Immature natural killer cell (primary cell): ENCODE results near the gene PACRG. TPM values are rescaled to one million over a fixed set of nuclear protein-coding genes. Genes with fewer than 3 reads are reported as not detected.
"Not testable (repeated sequence)": the region's sequence is repeated elsewhere in the genome, so short reads cannot be mapped to it uniquely, and the experiment has no call there.

Experiments used
- DNase-seq, 3 donors: peaks; one replicate each; pipeline ENCODE4 v3.0.0; 2022; ENCODE audit warnings: mixed read lengths in 1 of 3
- H3K27ac Mint-ChIP-seq, 6 donors: one replicate each; pipeline ENCODE4 v1.8.0; 2020; ENCODE audit warnings: mixed read lengths in 6 of 6, mild to moderate bottlenecking in 5 of 6, inconsistent platforms in 4 of 6, moderate library complexity in 3 of 6
- H3K27me3 Mint-ChIP-seq, 3 donors: one replicate each; pipeline ENCODE4 v1.8.0; 2020 to 2021; ENCODE audit warnings: low read depth in 3 of 3, mild to moderate bottlenecking in 3 of 3, mixed read lengths in 3 of 3, moderate library complexity in 3 of 3, inconsistent platforms in 1 of 3
- H3K36me3 Mint-ChIP-seq, 3 donors: one replicate each; pipeline ENCODE4 v1.8.0; 2020; ENCODE audit warnings: mixed read lengths in 3 of 3, inconsistent platforms in 2 of 3, mild to moderate bottlenecking in 2 of 3
- H3K4me1 Mint-ChIP-seq, 2 donors: one replicate each; pipeline ENCODE4 v1.8.0; 2020; ENCODE audit warnings: inconsistent platforms in 2 of 2, mild to moderate bottlenecking in 2 of 2, mixed read lengths in 2 of 2, moderate library complexity in 1 of 2
- H3K4me3 Mint-ChIP-seq, 5 donors: one replicate each; pipeline ENCODE4 v1.8.0; 2020; ENCODE audit warnings: mild to moderate bottlenecking in 5 of 5, mixed read lengths in 5 of 5, inconsistent platforms in 3 of 5, moderate library complexity in 3 of 5
- H3K9me3 Mint-ChIP-seq, 6 donors: one replicate each; pipeline ENCODE4 v1.8.0; 2020; ENCODE audit warnings: mild to moderate bottlenecking in 6 of 6, mixed read lengths in 6 of 6, inconsistent platforms in 4 of 6, moderate library complexity in 3 of 6
- polyA plus RNA-seq, 3 donors: library from polyadenylated mRNA; unstranded; fragments of 300-500 nt; fragmentation: Illumina TruSeq; gene quantifications; one replicate each; pipeline ENCODE4 v1.2.3, GENCODE V29; 2021

Gene PACRG
- polyA plus RNA-seq, 3 donors from 2014 or later, result not detected

DNA sequence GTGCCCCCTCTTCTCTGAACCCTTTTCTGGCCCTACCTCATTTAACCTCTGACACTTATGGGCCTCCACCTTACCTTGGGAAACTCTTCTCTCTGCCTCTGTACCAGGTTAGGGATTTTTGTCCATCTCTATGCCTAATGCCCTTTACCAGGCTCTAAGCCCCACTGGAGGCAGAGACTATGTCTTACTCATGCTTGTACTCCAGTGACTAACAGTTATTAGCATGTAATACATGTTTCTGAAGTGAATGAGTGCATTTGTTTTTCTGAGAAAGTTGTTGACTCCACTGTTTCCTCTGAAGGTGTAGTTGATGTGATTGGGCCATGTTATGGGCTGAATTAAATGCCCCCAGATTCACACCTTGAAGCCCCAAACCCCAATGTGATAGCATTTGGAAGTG is 234.3 kb downstream of the PACRG start:
- Mint-ChIP-seq H3K4me1 (no peaks in the 10 kb centered on the region), H3K36me3 (no peaks in the 10 kb centered on the region), H3K9me3 (peaks cover 0 to 33% (median 12%) of the 10 kb centered on the region in 6 donors), H3K4me3 (no peak overlapping the region), H3K27ac (no peak overlapping the region), H3K27me3 (peaks cover 0 to 2% (median 1%) of the 10 kb centered on the region in 3 donors)
- no peak for DNase-seq

DNA sequence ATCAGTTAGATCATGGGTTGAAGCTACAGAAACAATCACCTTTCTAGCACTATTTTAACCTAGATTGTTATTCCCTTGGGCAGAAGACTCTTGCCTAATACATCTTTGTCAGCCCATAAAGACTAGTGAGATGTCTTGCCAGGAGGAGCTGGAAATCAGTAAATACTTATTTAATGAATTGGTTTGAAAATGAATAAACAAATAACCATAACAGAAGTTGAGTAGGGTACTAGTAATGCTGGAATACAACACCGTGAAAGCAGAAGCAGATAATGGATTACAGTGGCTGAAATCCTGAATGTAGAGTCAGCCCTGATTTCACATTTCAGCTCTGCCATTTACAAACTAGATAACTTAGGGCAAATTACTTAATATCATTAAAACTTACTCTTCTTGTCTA is 236.1 kb downstream of the PACRG start:
- no peak overlapping the region for H3K4me3 Mint-ChIP-seq
- H3K9me3 Mint-ChIP-seq, result peaks cover 0 to 38% (median 10%) of the 10 kb centered on the region in 6 donors
- DNase-seq, result no peak
- no peaks in the 10 kb centered on the region for H3K4me1 Mint-ChIP-seq
- no peak overlapping the region for H3K27ac Mint-ChIP-seq
- peaks cover 0 to 2% (median 1%) of the 10 kb centered on the region in 3 donors for H3K27me3 Mint-ChIP-seq
- H3K36me3 Mint-ChIP-seq, result no peaks in the 10 kb centered on the region

DNA sequence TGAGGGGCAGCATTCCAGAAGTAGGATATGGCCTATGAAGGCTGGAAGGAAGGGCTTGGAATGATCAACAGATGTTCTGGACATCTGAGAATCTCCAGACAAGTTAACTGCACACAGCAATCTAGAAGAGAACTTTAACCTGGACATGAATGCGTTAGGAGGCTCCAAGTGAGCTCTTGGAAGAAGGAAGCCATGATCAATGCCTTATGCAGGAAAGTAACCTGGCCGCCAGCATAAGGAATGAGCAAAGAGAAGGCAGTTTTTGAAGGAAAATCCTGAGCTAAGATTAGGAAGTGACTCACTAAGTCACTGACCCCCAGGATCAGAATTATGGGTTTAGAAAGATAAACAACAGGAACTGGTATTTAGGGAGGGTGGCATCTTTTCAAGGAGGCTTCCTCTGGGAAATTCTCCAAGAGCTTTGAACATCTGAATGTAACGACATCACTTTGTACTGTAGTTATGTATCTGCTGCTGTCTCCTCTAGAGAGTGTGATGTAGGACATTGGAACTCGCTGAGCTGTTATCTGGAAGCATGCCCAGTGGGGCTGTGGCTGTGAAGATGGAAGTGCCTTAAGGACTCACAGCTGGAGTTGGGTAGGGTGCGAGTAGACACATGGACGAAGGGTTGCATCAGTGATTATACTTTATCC is 236.8 kb downstream of the PACRG start:
- DNase-seq, result no peak
- Mint-ChIP-seq H3K36me3 (no peaks in the 10 kb centered on the region), H3K9me3 (peaks cover 0 to 30% (median 8%) of the 10 kb centered on the region in 6 donors), H3K4me3 (no peak overlapping the region), H3K27ac (no peak overlapping the region), H3K4me1 (no peaks in the 10 kb centered on the region), H3K27me3 (peaks cover 0 to 2% (median 0%) of the 10 kb centered on the region in 3 donors)

DNA sequence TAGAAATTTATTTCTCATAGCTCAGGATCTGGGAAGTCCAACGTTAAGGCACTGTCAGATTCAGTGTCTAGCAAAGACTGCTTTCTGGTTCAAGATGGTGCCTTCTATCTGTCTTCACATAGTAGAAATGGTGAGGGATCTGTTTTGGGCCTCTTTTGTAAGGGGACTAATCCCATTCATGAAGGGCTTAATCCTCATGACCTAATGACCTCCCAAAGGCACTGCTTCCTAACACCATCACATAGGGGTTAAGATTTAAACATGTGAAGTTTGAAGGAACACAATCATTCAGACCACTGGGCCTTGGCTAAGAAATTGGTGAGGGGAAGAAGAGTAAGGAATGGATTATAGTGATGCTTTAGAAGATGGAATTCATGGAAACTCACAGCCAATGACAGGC is 237.6 kb downstream of the PACRG start:
- no peak overlapping the region for H3K27ac Mint-ChIP-seq
- H3K9me3 Mint-ChIP-seq, result peaks cover 0 to 30% (median 11%) of the 10 kb centered on the region in 6 donors
- no peaks in the 10 kb centered on the region for H3K4me1 Mint-ChIP-seq
- no peak for DNase-seq
- H3K36me3 Mint-ChIP-seq, result no peaks in the 10 kb centered on the region
- H3K4me3 Mint-ChIP-seq, result no peak overlapping the region
- peaks cover 0 to 2% (median 0%) of the 10 kb centered on the region in 3 donors for H3K27me3 Mint-ChIP-seq

DNA sequence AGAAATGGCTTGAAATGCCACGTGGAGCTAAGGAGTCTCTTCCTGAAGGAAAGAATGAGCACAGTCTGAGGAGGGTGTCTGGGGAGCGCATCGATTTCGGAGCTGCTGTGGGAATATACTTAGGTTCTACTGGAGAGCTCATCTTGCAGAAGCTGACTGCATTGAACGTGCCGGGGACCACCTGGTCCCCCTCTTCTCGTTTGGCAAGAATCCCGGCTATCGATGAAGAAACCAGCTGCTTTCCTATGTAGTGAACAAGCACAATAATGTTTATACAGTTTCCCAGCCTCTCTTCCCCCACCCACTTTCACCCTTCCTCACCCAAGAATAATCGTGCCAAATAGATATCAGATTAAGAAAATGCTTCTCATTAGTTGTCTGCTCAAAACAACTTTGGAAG is 242.5 kb downstream of the PACRG start:
- no peak overlapping the region for H3K27ac Mint-ChIP-seq
- H3K27me3 Mint-ChIP-seq, result peaks cover 0 to 4% (median 0%) of the 10 kb centered on the region in 3 donors
- H3K4me1 Mint-ChIP-seq, result no peaks in the 10 kb centered on the region
- peaks cover 0 to 35% (median 8%) of the 10 kb centered on the region in 6 donors for H3K9me3 Mint-ChIP-seq
- no peak for DNase-seq
- no peak overlapping the region for H3K4me3 Mint-ChIP-seq
- no peaks in the 10 kb centered on the region for H3K36me3 Mint-ChIP-seq

DNA sequence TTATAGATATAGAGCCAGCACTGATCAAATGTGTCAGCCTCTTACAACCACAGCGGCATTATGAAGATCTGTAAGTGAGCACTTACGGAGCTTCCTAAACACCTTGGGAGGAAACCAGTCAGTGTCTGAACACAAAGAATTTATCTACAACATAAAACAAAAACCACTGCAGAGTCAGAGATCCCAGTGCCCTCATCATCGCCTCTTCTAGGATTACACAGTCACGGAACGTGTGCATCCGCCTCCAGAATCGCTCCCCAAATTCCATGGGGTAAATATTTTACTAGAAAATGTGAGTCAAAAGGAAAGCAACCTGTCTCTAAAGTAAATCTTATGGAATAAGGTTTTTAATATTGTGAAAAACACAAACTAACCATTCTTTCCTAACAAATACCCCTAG is 243.6 kb downstream of the PACRG start:
- DNase-seq, result no peak
- no peaks in the 10 kb centered on the region for H3K36me3 Mint-ChIP-seq
- no peak overlapping the region for H3K27ac Mint-ChIP-seq
- no peaks in the 10 kb centered on the region for H3K4me1 Mint-ChIP-seq
- peaks cover 0 to 4% (median 1%) of the 10 kb centered on the region in 3 donors for H3K27me3 Mint-ChIP-seq
- H3K9me3 Mint-ChIP-seq, result peaks cover 0 to 35% (median 7%) of the 10 kb centered on the region in 6 donors
- H3K4me3 Mint-ChIP-seq, result no peak overlapping the region

DNA sequence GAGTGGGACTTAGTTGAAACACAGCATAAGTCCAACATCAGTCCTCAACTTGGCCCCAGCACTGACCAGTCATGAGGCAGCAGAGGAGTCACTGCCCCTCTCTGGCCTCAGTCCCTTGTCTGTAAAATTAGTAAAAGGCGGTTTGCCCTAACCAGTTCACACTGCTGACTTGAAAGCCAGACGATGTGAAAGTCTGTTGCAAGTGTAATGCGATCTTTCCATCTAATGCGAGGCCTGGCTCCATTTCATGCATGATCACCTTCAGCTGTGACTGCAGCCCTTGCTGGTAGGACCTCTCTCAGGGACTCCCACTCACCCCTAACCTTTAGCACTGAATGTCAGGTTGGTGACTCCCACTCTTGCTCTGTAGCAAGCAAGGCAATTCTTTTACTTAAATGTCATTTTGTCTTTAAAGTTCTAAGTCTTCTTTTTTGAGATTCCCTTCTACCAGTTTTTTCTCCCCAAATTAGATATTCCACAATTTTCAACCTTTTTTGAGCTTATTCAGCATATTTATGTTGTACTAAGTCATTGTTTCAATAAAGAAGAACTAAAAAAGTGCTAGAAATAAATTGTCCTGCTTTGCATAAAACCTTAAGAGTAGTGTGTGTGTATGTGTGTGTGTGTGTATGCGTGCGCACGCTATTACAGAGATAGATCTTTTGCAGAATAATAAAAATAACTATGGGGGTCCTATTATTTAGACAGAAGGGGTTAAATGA is 245.5 kb downstream of the PACRG start:
- Mint-ChIP-seq H3K4me1 (no peaks in the 10 kb centered on the region), H3K27ac (no peak overlapping the region), H3K9me3 (peaks cover 0 to 25% (median 7%) of the 10 kb centered on the region in 6 donors), H3K4me3 (no peak overlapping the region), H3K27me3 (peaks cover 0 to 4% (median 3%) of the 10 kb centered on the region in 3 donors), H3K36me3 (no peaks in the 10 kb centered on the region)
- DNase-seq, result no peak

DNA sequence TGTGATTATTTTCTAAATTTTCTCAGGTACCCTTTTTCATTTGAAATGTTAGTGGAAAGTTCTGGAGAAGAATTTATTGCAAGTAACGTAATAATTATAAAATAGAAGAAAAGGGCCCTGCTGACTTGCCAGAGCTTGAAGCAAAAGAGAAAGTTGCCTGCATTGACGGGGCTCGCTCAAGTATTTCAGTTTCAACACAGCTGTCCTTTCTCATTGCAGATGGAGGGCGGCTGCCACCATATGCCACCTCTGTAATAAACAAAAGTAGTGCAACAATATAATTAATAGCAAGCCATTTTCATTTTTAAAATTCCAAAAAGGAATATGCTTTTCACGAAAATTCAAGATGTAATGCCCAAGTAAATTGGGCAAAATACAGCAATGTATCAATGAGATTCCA is 246.2 kb downstream of the PACRG start:
- Mint-ChIP-seq H3K4me3 (no peak overlapping the region), H3K36me3 (no peaks in the 10 kb centered on the region), H3K27ac (no peak overlapping the region), H3K27me3 (peaks cover 0 to 4% (median 3%) of the 10 kb centered on the region in 3 donors), H3K4me1 (no peaks in the 10 kb centered on the region), H3K9me3 (peaks cover 0 to 25% (median 7%) of the 10 kb centered on the region in 6 donors)
- DNase-seq, result no peak

DNA sequence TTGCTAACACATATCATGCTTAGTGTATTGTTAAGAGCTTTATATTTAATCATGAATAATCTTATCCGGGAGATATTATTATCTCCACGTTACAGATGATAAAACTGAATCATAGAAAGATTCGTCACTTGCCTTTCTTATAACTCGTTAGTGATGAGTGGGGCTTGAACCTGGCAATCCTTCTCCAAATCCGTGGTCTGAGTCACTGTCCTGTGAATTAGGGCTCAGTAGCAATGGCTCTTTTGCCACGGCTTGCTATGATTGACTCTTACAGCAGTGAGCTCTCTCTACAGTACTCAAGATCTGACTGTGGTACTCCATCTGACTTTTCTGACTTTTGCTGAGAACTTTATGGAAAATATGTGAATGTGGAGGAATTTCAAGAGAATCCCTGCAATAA is 246.9 kb downstream of the PACRG start:
- Mint-ChIP-seq H3K4me1 (no peaks in the 10 kb centered on the region), H3K27me3 (peaks cover 0 to 3% (median 2%) of the 10 kb centered on the region in 3 donors), H3K4me3 (no peak overlapping the region), H3K36me3 (no peaks in the 10 kb centered on the region), H3K9me3 (peaks cover 0 to 25% (median 7%) of the 10 kb centered on the region in 6 donors), H3K27ac (no peak overlapping the region)
- DNase-seq, result no peak

DNA sequence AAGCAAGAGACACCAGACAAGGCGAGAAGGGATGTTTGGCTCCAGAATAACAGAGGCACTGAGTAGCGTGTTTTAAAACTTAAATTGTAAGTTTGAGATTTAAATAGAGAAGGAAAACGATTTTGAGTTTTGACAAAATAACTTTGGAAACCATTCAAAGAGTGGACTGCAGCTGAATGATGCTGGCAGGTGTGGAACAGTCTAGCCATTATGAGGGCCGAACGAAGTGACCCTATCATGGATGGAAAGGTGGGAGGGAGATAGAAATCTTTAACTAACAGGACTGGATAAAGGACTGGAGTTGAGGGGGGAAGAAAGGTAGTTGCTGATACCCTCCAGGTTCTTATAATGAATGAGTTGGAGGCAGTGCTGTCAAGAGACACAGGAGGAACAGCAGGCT is 248.4 kb downstream of the PACRG start:
- no peak overlapping the region for H3K27ac Mint-ChIP-seq
- DNase-seq, result no peak
- no peaks in the 10 kb centered on the region for H3K36me3 Mint-ChIP-seq
- no peak overlapping the region for H3K4me3 Mint-ChIP-seq
- peaks cover 0 to 3% (median 2%) of the 10 kb centered on the region in 3 donors for H3K27me3 Mint-ChIP-seq
- H3K4me1 Mint-ChIP-seq, result no peaks in the 10 kb centered on the region
- peaks cover 0 to 17% (median 3%) of the 10 kb centered on the region in 6 donors for H3K9me3 Mint-ChIP-seq

DNA sequence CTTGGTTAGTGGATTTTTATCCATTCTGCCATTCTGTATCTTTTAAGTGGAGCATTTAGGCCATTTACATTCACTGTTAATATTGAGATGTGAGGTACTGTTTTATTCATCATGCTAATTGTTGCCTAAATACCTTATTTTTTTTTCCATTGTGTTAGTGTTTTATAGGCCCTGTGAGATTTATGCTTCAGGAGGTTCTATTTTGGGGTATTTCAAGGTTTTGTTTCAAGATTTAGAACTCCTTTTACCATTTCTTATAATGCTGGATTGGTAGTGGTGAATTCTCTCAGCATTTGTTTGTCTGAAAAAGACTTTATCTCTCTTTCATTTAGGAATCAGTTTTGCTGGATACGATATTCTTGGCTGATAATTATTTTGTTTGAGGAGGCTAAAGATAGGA is 255.5 kb downstream of the PACRG start:
- not testable (repeated sequence) for H3K4me1 Mint-ChIP-seq, H3K4me3 Mint-ChIP-seq, H3K27me3 Mint-ChIP-seq, H3K27ac Mint-ChIP-seq, DNase-seq, H3K36me3 Mint-ChIP-seq
- peaks cover 7 to 29% (median 22%) of the 10 kb centered on the region in 6 donors for H3K9me3 Mint-ChIP-seq

DNA sequence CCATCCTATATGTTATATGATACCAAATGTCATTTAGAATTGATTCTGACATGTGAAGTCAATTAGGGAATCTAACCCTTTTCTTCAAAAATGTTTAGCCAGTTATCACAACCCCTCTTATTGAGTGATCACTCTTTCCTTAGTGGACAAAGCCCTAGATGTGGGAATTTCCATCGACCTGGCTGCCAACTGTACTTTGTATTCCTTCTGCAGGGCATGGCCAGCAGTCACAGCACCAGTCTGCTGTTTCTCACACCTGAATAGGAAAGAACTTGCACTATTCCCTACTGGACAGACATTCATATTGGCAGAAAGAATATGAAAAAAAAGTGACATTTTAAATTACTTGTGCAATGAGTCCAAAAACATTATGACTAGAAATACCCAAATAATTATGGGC is 271.0 kb downstream of the PACRG start:
- no peak for DNase-seq
- no peak overlapping the region for H3K4me3 Mint-ChIP-seq
- H3K27me3 Mint-ChIP-seq, result no peaks in the 10 kb centered on the region
- H3K9me3 Mint-ChIP-seq, result peaks cover 3 to 10% (median 6%) of the 10 kb centered on the region in 6 donors
- no peak overlapping the region for H3K27ac Mint-ChIP-seq
- no peaks in the 10 kb centered on the region for H3K4me1 Mint-ChIP-seq
- H3K36me3 Mint-ChIP-seq, result no peaks in the 10 kb centered on the region

DNA sequence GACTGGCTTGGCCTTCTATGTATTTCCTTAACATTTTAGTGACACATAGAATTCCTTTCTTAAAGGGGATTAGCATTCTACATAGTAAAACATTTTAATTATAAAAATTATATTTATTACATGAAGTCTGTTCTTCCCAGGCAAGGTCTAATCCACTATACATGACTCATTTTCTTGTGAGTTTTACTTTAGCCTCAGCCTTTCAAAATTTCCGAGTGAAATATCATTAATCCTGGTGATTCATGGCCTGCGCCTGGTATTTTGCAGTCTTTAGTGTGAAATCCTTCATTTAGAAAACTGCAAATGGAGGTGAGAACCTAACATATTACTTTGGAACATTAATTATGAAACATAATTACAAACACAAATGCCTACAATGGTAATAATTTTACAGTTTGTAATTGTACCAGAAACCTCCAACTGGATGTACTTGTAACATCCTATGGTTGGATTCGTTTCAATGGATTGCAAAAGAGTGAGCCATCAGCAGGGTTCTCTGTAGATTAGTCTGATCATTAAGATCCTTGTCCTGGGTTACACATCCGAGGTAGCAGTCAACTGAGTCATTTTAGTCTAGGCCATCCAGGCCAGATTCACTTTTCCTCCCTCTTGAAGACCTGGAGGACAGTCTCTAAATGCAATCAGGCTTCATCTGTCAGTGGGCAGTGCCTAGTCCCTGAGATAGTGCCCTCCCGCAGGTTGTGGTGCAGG is 272.0 kb downstream of the PACRG start:
- Mint-ChIP-seq H3K36me3 (no peaks in the 10 kb centered on the region), H3K9me3 (peaks cover 3 to 10% (median 6%) of the 10 kb centered on the region in 6 donors), H3K27ac (no peak overlapping the region), H3K4me3 (no peak overlapping the region), H3K27me3 (no peaks in the 10 kb centered on the region), H3K4me1 (no peaks in the 10 kb centered on the region)
- no peak for DNase-seq

DNA sequence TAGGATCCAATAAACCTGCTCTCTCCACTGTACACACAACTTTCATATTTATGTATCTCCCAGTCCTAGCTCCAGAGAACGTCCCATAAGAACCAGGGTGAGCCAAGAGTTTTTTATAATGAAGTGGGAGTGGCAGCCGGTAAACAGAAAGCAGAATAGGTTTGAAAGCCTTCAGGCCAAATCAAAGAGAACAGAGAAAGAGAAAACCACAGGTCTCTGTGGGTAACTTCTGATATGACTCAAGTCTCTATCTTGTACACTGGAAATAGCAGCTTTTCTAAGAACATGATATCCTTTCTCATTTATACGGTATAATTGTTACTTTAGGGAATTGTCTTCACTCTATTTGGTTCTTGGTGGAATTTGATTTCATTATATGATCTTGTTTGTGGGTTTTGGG is 273.6 kb downstream of the PACRG start:
- no peaks in the 10 kb centered on the region for H3K4me1 Mint-ChIP-seq
- peaks cover 0 to 7% (median 2%) of the 10 kb centered on the region in 6 donors for H3K9me3 Mint-ChIP-seq
- DNase-seq, result no peak
- H3K4me3 Mint-ChIP-seq, result no peak overlapping the region
- H3K36me3 Mint-ChIP-seq, result no peaks in the 10 kb centered on the region
- H3K27me3 Mint-ChIP-seq, result no peaks in the 10 kb centered on the region
- no peak overlapping the region for H3K27ac Mint-ChIP-seq
